Sigmoid colon (tissue), 7 donors: Measurements from ENCODE around the gene NFKB1. TPM values are rescaled to one million over a fixed set of nuclear protein-coding genes. Genes with fewer than 3 reads are reported as not detected.

Experiments
- DNase-seq: peaks from one replicate; pipeline ENCODE4 v3.0.0-alpha.2; 2019
- H3K27ac ChIP-seq, 4 donors: fragments of 200-600 bp; sonication (generic); one replicate each; pipeline ENCODE4 v1.5.1; 2016 to 2019; ENCODE audit warnings: mild to moderate bottlenecking in 1 of 4
- H3K27me3 ChIP-seq, 3 donors: fragments of 200-600 bp; sonication (generic); one replicate each; pipeline ENCODE4 v1.5.1; 2019; ENCODE audit warnings: mild to moderate bottlenecking in 1 of 3
- H3K36me3 ChIP-seq, 4 donors: fragments of 200-600 bp; sonication (generic); one replicate each; pipeline ENCODE4 v1.5.1; 2016 to 2019
- H3K4me1 ChIP-seq, 4 donors: fragments of 200-600 bp; sonication (generic); one replicate each; pipeline ENCODE4 v1.5.1; 2017 to 2019
- H3K4me3 ChIP-seq, 4 donors: fragments of 200-600 bp; sonication (generic); one replicate each; pipeline ENCODE4 v1.5.1; 2017 to 2019; ENCODE audit warnings: mild to moderate bottlenecking in 2 of 4, moderate library complexity in 1 of 4
- H3K9me3 ChIP-seq, 4 donors: fragments of 200-600 bp in 3 of 4; sonication (generic) in 3 of 4; one replicate each; pipeline versions ENCODE4 v1.5.1 to v1.6.1; 2013 to 2019
- EP300 ChIP-seq, 4 donors: sonication (generic); formaldehyde crosslinking; IDR thresholded peaks; one replicate each; pipeline ENCODE4 v1.6.1; 2017; ENCODE audit warnings: antibody characterized with exemption in 4 of 4
- POLR2A ChIP-seq, 2 donors: fragments of 450-650 bp; IDR thresholded peaks; one replicate each; pipeline ENCODE4 v1.6.1; 2016; ENCODE audit warnings: antibody characterized with exemption in 2 of 2, mild to moderate bottlenecking in 2 of 2, moderate library complexity in 2 of 2
- POLR2AphosphoS5 ChIP-seq, 4 donors: sonication (generic); formaldehyde crosslinking; IDR thresholded peaks; one replicate each; pipeline ENCODE4 v1.6.1; 2017; ENCODE audit warnings: antibody characterized with exemption in 4 of 4
- WGBS, 2 donors: extraction: QIAGEN DNeasy Blood & Tissue Kit; methylation state at CpG; one replicate each; pipeline ENCODE4 v1.1.7; 2013; 5-methylcytosine and 5-hydroxymethylcytosine counted together
- intact Hi-C: fragments of 100-400 bp; cut with DNase I; formaldehyde crosslinking; loops from one replicate; pipeline ENCODE4 v1.15.1; 2023
- polyA plus RNA-seq, 3 donors: library from polyadenylated mRNA; stranded (reverse); fragments of 200-250 nt; gene quantifications; one replicate each; pipeline ENCODE4 v1.2.3, GENCODE V29; 2013
- total RNA-seq, 4 donors: library from RNA; depleted of rRNA; stranded (reverse); fragments of >200 nt; gene quantifications; one replicate each; pipeline ENCODE4 v1.1.0, GENCODE V29; 2016
- TF ChIP-seq, protein P1 (sequence below), 4 experiments: fragments of 450-650 bp in 3 of 4; fragments of 200-600 bp in 1 of 4; IDR thresholded peaks; one replicate each; pipeline ENCODE4 v1.5.1; 2016 to 2019; ENCODE audit warnings: antibody characterized with exemption in 4 of 4, mild to moderate bottlenecking in 3 of 4, moderate library complexity in 2 of 4
- donor health status: healthy with polysubstance abuse.
- donor health status: Bipolar disorder and iron deficiency.
- donor health status: healthy.

The NFKB1 gene
- total and polyA plus RNA-seq, 7 donors: 19.2 to 29.8 (median 27.0) TPM

DNA sequence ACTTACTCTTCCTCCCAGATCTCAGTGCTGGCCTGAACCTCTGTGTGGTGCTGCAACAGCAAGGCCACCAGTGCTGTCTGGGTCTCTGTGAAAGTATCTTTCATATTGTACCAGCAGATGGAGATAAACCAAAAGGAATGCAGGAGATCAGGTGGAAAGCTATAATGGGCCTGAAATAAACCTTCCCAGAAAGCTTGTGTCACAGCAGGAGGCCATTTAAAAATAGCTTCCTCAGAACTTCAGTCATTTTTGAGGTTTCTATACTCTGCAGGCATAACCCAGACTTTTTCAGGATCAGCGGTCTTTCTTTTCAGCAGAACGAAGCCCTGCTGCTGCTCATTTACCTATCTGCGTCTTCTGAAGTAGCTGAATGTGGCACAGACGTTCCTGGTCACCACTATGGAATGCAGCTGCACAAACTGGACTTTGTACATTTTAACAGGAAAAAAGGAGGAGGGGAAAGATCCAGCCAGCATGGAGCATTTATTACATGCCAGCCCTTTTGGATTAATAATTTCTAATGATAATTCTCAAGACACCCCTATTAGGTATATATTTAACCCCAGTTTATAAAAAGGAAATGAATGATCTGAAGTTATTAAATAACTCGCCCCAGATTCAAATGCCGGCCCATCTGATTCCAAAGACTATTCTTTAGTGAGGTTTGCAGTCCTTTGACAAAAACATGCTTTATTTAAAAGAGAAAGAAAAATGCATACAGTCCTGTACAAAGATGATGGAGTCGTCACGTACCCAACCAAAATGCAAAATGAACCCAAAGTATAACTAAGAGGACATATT lies 119.7 kb downstream of the NFKB1 start:
- WGBS, 2 donors: 31 to 67% methylated on average over 8 of the region's 8 CpGs
- Histone ChIP-seq H3K27me3 (no peaks in the 10 kb centered on the region), H3K4me1 (peaks cover 0 to 9% (median 6%) of the 10 kb centered on the region in 4 donors), H3K27ac (peak overlapping the region in 1 of 4 donors; percentile 42), H3K9me3 (no peaks in the 10 kb centered on the region), H3K36me3 (peaks cover 0 to 16% (median 0%) of the 10 kb centered on the region in 4 donors), H3K4me3 (peak overlapping the region in 1 of 4 donors; percentile 7)
- intact Hi-C loops: loop anchor here (2.0 to 5.0 kb wide), 3 partner anchors 124 to 476 kb away; partner anchors contain the start of gene BDH2
- TF ChIP-seq POLR2AphosphoS5 (IDR thresholded peaks at IDR 0.05) (peak in 3 of 4 donors; percentile 7 to 26 (median 9)), EP300 (IDR thresholded peaks at IDR 0.05) (no peak)
- TF ChIP-seq, protein P1, sequence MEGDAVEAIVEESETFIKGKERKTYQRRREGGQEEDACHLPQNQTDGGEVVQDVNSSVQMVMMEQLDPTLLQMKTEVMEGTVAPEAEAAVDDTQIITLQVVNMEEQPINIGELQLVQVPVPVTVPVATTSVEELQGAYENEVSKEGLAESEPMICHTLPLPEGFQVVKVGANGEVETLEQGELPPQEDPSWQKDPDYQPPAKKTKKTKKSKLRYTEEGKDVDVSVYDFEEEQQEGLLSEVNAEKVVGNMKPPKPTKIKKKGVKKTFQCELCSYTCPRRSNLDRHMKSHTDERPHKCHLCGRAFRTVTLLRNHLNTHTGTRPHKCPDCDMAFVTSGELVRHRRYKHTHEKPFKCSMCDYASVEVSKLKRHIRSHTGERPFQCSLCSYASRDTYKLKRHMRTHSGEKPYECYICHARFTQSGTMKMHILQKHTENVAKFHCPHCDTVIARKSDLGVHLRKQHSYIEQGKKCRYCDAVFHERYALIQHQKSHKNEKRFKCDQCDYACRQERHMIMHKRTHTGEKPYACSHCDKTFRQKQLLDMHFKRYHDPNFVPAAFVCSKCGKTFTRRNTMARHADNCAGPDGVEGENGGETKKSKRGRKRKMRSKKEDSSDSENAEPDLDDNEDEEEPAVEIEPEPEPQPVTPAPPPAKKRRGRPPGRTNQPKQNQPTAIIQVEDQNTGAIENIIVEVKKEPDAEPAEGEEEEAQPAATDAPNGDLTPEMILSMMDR (IDR thresholded peaks at IDR 0.05): peak; percentile 34 to 73 (median 50)
- no peak for DNase-seq

- H3K4me3 ChIP-seq: no peak overlapping the region
- DNase-seq: no peak
- 86 to 88% methylated on average over 5 of the region's 5 CpGs for WGBS, 2 donors
- no peaks in the 10 kb centered on the region for H3K9me3 ChIP-seq
- TF ChIP-seq, protein P1 (IDR thresholded peaks at IDR 0.05): no peak
- TF ChIP-seq EP300 (IDR thresholded peaks at IDR 0.05) (no peak), POLR2AphosphoS5 (IDR thresholded peaks at IDR 0.05) (no peak), POLR2A (IDR thresholded peaks at IDR 0.05) (no peak)
- no peak overlapping the region for H3K27ac ChIP-seq
- no peaks in the 10 kb centered on the region for H3K36me3 ChIP-seq
- peaks cover 0 to 9% (median 6%) of the 10 kb centered on the region in 4 donors for H3K4me1 ChIP-seq
- no peaks in the 10 kb centered on the region for H3K27me3 ChIP-seq
- intact Hi-C loops: loop anchor here (5.0 kb wide), 2 partner anchors 126 to 474 kb away; partner anchors contain the start of gene BDH2
These were observed 122.5 kb downstream of the NFKB1 start for GRCh38 chr4:102623622-102624021.

GRCh38 chr4:102624505-102624904 lies 123.3 kb downstream of the NFKB1 start:
- 91 to 94% methylated on average over 4 of the region's 4 CpGs for WGBS, 2 donors
- Histone ChIP-seq H3K9me3 (no peaks in the 10 kb centered on the region), H3K4me3 (no peak overlapping the region), H3K27ac (no peak overlapping the region), H3K36me3 (no peaks in the 10 kb centered on the region), H3K4me1 (peaks cover 0 to 9% (median 6%) of the 10 kb centered on the region in 4 donors), H3K27me3 (no peaks in the 10 kb centered on the region)
- no peak for DNase-seq
- TF ChIP-seq POLR2AphosphoS5 (IDR thresholded peaks at IDR 0.05) (no peak), POLR2A (IDR thresholded peaks at IDR 0.05) (no peak), EP300 (IDR thresholded peaks at IDR 0.05) (no peak)
- TF ChIP-seq, protein P1 (IDR thresholded peaks at IDR 0.05): no peak
- intact Hi-C loops: loop anchor here (5.0 kb wide), 2 partner anchors 127 to 473 kb away; partner anchors contain the start of gene BDH2

DNA sequence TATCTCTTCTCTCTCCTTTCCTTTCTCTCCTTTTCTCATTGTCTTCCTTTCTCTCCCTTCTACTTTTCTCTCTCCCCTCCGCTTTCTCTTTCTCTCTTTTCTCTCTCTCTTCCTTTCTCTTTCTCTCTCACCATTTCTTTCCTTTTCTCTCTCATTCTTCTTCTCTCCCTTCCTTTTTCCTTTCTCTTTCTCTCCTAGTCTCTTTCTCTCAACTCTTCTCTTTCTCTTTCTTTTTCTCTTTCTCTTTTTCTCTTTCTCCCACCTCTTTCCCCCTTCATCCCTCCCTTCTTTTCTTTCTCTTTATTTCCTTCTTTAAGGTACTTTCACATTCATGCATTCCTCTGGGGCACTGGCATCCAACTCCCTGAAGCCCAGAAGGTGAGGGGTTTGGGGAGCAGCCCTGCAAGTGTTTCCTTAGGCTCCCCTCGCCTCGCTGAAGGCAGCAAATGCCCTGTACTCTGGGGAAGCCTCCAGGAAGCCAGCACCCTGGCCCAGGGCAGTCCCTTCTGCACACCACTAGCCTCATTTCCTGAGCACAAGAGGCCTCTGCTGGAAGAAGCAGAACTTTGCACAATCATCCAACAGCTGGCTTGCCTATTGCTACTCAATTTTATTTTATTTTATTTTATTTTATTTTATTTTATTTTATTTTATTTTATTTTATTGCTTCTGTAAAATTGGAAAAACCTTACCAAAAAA lies 124.2 kb downstream of the NFKB1 start:
- H3K36me3 ChIP-seq: no peaks in the 10 kb centered on the region
- TF ChIP-seq, protein P1 (IDR thresholded peaks at IDR 0.05): no peak
- TF ChIP-seq EP300 (IDR thresholded peaks at IDR 0.05) (no peak), POLR2A (IDR thresholded peaks at IDR 0.05) (no peak), POLR2AphosphoS5 (IDR thresholded peaks at IDR 0.05) (no peak)
- H3K4me1 ChIP-seq: peaks cover 0 to 7% (median 6%) of the 10 kb centered on the region in 4 donors
- intact Hi-C loops: no loop called here
- no peak overlapping the region for H3K27ac ChIP-seq
- H3K4me3 ChIP-seq: no peak overlapping the region
- H3K27me3 ChIP-seq: no peaks in the 10 kb centered on the region
- 59 to 88% methylated on average over 3 of the region's 3 CpGs for WGBS, 2 donors
- H3K9me3 ChIP-seq: no peaks in the 10 kb centered on the region
- no peak for DNase-seq
